ENCODE data around the gene IYD. TPM values are rescaled to one million over a fixed set of nuclear protein-coding genes. Genes with fewer than 3 reads are reported as not detected.

The IYD gene
- total and polyA plus RNA-seq, 10 of the 15 experiments (the other 5 are each of a cell fraction or from before 2014, with no cell fraction given), result 0.07 TPM; not detected in 9

DNA sequence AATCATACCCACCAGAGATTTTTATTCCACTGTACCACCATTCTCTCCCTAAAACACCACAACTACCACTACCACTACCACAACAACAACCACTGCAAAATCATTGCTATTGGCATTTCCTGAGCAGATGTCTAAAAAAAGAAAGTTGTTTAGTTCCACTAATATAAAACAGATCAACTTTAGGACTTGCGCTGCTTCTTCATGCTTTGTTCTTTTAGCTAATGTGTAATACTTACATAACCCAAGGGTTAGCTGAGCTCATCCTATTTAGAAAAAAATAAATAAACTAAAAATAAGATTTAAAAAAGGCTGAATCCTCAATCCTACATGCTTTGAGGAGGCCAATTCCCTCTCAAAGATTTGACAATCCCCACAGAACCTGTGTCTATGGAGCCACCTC is 11.4 kb downstream of the IYD start:
- Histone ChIP-seq H3K27me3 (replicated peaks in 1 of 2; ENCODE audit: control insufficient read depth in 2 of 2, insufficient read depth in 2 of 2, low read length in 1 of 2) (peaks cover 0 to 4% of the 10 kb centered on the region in 2 experiments; a peak in 2 of 4 replicates), H3K9ac (ENCODE audit: control insufficient read depth, insufficient read depth, low read length) (no peak overlapping the region), H3K79me2 (ENCODE audit: control insufficient read depth, insufficient read depth, low read length) (no peaks in the 10 kb centered on the region), H3K4me1 (ENCODE audit: control insufficient read depth, insufficient read depth, low read length) (no peaks in the 10 kb centered on the region), H4K20me1 (ENCODE audit: control insufficient read depth, insufficient read depth) (no peaks in the 10 kb centered on the region), H3K27ac (ENCODE audit: control insufficient read depth, insufficient read depth) (no peak overlapping the region), H3K9me3 (replicated peaks; ENCODE audit: control insufficient read depth, insufficient read depth, low read length) (no peaks in the 10 kb centered on the region), H2AFZ (ENCODE audit: control insufficient read depth, low read depth, low read length) (no peak overlapping the region), H3K4me2 (ENCODE audit: control insufficient read depth, insufficient read depth) (no peak overlapping the region), H3K36me3 (ENCODE audit: control insufficient read depth in 2 of 2, insufficient read depth in 2 of 2, low read length in 1 of 2) (no peaks in the 10 kb centered on the region), H3K4me3 (no peak overlapping the region)
- 96% methylated on average over 1 of the region's 1 CpG for WGBS (ENCODE audit: insufficient coverage, insufficient replicate concordance, low lambda C conversion rate, missing lambda C conversion rate)
- ChIA-PET POLR2A (no interaction called here), RAD21 (ENCODE audit: unreplicated experiment) (no interaction called here), CTCF (no interaction called here), SMC1A (ENCODE audit: uncharacterized antibody, unreplicated experiment) (no interaction called here)
- no peak for TF ChIP-seq SIX5 (IDR thresholded peaks at IDR 0.05; ENCODE audit: low read depth, low read length, severe bottlenecking)
- intact Hi-C loops (cut with micrococcal nuclease; ENCODE audit: unreplicated experiment), result no loop called here
- ATAC-seq (no peak), FAIRE-seq (no peak), DNase-seq (ENCODE audit: low read depth, low spot score) (no peak)
- in situ Hi-C loops (cut with MboI), result no loop called here
- BruUV-seq (replicated peaks), result no TSS peak

DNA sequence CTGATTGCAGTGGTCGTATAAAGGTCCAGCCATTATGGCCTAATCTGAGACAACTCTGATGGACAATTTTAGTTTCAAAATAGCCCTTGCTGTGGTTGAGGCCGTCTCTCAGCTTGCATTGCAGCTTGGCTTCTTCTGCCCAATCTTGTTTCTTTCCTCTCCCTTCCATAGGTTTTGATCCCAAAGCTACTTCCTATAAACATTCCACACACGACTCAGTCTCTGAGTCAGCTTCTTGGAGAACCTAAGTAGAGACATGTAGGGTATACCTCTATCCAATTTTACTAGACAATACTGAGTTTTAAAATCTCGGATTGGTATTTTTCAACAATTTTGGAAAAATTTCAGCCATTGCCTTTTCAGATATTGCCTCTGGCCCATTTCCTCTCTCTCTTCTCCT is 13.4 kb downstream of the IYD start:
- Histone ChIP-seq H3K4me2 (ENCODE audit: control insufficient read depth, insufficient read depth) (no peak overlapping the region), H3K4me1 (ENCODE audit: control insufficient read depth, insufficient read depth, low read length) (no peaks in the 10 kb centered on the region), H4K20me1 (ENCODE audit: control insufficient read depth, insufficient read depth) (no peaks in the 10 kb centered on the region), H2AFZ (ENCODE audit: control insufficient read depth, low read depth, low read length) (no peak overlapping the region), H3K9me3 (replicated peaks; ENCODE audit: control insufficient read depth, insufficient read depth, low read length) (no peaks in the 10 kb centered on the region), H3K27ac (ENCODE audit: control insufficient read depth, insufficient read depth) (no peak overlapping the region), H3K27me3 (replicated peaks in 1 of 2; ENCODE audit: control insufficient read depth in 2 of 2, insufficient read depth in 2 of 2, low read length in 1 of 2) (no peaks in the 10 kb centered on the region; a peak in 2 of 4 replicates), H3K4me3 (no peak overlapping the region), H3K36me3 (ENCODE audit: control insufficient read depth in 2 of 2, insufficient read depth in 2 of 2, low read length in 1 of 2) (no peaks in the 10 kb centered on the region), H3K9ac (ENCODE audit: control insufficient read depth, insufficient read depth, low read length) (no peak overlapping the region), H3K79me2 (ENCODE audit: control insufficient read depth, insufficient read depth, low read length) (no peaks in the 10 kb centered on the region)
- 7% methylated on average over 4 of the region's 4 CpGs for WGBS (ENCODE audit: insufficient coverage, insufficient replicate concordance, low lambda C conversion rate, missing lambda C conversion rate)
- intact Hi-C loops (cut with micrococcal nuclease; ENCODE audit: unreplicated experiment), result no loop called here
- TF ChIP-seq, protein P1, sequence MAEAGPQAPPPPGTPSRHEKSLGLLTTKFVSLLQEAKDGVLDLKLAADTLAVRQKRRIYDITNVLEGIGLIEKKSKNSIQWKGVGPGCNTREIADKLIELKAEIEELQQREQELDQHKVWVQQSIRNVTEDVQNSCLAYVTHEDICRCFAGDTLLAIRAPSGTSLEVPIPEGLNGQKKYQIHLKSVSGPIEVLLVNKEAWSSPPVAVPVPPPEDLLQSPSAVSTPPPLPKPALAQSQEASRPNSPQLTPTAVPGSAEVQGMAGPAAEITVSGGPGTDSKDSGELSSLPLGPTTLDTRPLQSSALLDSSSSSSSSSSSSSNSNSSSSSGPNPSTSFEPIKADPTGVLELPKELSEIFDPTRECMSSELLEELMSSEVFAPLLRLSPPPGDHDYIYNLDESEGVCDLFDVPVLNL (IDR thresholded peaks at IDR 0.05; ENCODE audit: low read depth, low read length), result no peak
- TF ChIP-seq, protein P2, sequence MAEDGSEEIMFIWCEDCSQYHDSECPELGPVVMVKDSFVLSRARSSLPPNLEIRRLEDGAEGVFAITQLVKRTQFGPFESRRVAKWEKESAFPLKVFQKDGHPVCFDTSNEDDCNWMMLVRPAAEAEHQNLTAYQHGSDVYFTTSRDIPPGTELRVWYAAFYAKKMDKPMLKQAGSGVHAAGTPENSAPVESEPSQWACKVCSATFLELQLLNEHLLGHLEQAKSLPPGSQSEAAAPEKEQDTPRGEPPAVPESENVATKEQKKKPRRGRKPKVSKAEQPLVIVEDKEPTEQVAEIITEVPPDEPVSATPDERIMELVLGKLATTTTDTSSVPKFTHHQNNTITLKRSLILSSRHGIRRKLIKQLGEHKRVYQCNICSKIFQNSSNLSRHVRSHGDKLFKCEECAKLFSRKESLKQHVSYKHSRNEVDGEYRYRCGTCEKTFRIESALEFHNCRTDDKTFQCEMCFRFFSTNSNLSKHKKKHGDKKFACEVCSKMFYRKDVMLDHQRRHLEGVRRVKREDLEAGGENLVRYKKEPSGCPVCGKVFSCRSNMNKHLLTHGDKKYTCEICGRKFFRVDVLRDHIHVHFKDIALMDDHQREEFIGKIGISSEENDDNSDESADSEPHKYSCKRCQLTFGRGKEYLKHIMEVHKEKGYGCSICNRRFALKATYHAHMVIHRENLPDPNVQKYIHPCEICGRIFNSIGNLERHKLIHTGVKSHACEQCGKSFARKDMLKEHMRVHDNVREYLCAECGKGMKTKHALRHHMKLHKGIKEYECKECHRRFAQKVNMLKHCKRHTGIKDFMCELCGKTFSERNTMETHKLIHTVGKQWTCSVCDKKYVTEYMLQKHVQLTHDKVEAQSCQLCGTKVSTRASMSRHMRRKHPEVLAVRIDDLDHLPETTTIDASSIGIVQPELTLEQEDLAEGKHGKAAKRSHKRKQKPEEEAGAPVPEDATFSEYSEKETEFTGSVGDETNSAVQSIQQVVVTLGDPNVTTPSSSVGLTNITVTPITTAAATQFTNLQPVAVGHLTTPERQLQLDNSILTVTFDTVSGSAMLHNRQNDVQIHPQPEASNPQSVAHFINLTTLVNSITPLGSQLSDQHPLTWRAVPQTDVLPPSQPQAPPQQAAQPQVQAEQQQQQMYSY (CRISPR knock-in tag; IDR thresholded peaks at IDR 0.05), result no peak
- CTCF ChIA-PET, result interaction anchor here (0.8 to 1.5 kb wide), 3 partner anchors 8 to 15 kb away, joined by 3 to 5 read pairs (median 3); no protein-coding TSS in a partner anchor
- no peak for DNase-seq (ENCODE audit: low read depth, low spot score)
- BruUV-seq (replicated peaks), result no TSS peak
- in situ Hi-C loops (cut with MboI), result no loop called here
- ATAC-seq, result no peak
- FAIRE-seq, result no peak
- RAD21 ChIA-PET (ENCODE audit: unreplicated experiment), result no interaction called here
- POLR2A ChIA-PET, result no interaction called here
- SMC1A ChIA-PET (ENCODE audit: uncharacterized antibody, unreplicated experiment), result interaction anchor here (4.7 kb wide), 1 partner anchor 12 kb away, joined by 28 read pairs; no protein-coding TSS in a partner anchor
